Ishikawa (cell line): ENCODE data around the gene PKP1.

Experiments
- CEBPB ChIP-seq: IDR thresholded peaks from 2 replicates; pipeline ENCODE4 v1.6.1; 2012
- CREB1 ChIP-seq: IDR thresholded peaks from 2 replicates; pipeline ENCODE4 v1.6.1; 2012; ENCODE audit warnings: low read depth
- EGR1 ChIP-seq: IDR thresholded peaks from 2 replicates; pipeline ENCODE4 v1.6.1; 2012
- EP300 ChIP-seq: IDR thresholded peaks from 2 replicates; pipeline ENCODE4 v1.6.1; 2012; ENCODE audit warnings: borderline replicate concordance
- FOXM1 ChIP-seq: IDR thresholded peaks from 2 replicates; pipeline ENCODE4 v1.6.1; 2012; ENCODE audit warnings: low read depth, borderline replicate concordance
- MAX ChIP-seq: IDR thresholded peaks from 2 replicates; pipeline ENCODE4 v1.6.1; 2012
- RAD21 ChIP-seq: IDR thresholded peaks from 2 replicates; pipeline ENCODE4 v1.6.1; 2012; ENCODE audit warnings: low read depth
- TAF1 ChIP-seq: IDR thresholded peaks from 2 replicates; pipeline ENCODE4 v1.6.1; 2012; ENCODE audit warnings: low read depth, mild to moderate bottlenecking
- TEAD4 ChIP-seq: IDR thresholded peaks from 2 replicates; pipeline ENCODE4 v1.6.1; 2012
- USF1 ChIP-seq: IDR thresholded peaks from 2 replicates; pipeline ENCODE4 v1.6.1; 2012
- YY1 ChIP-seq: IDR thresholded peaks from 2 replicates; pipeline ENCODE4 v1.6.1; 2012; ENCODE audit warnings: low read depth
- ZBTB7A ChIP-seq: IDR thresholded peaks from 2 replicates; pipeline ENCODE4 v1.6.1; 2012; ENCODE audit warnings: low read depth

GRCh38 chr1:201270616-201271390 is 12.5 kb upstream of the PKP1 start:
- TF ChIP-seq RAD21 = no peak
- TF ChIP-seq MAX = no peak
- TF ChIP-seq CREB1 = no peak
- no peak for TF ChIP-seq ZBTB7A
- TF ChIP-seq TAF1 = no peak
- TF ChIP-seq EP300 = no peak
- TF ChIP-seq YY1 = no peak
- TF ChIP-seq EGR1 = no peak
- TF ChIP-seq TEAD4 = no peak
- TF ChIP-seq FOXM1 = no peak
- TF ChIP-seq USF1 = no peak
- no peak for TF ChIP-seq CEBPB
